SIG-M5 (cell line): ENCODE measurements around the gene PROX2.

Source experiments
- DNase-seq: peaks from one replicate; lab custom pipeline; 2025; lab: John Stamatoyannopoulos, UW

Gene PROX2

GRCh38 chr14:74908861-74909341, 33.0 kb upstream of the PROX2 start:
- no peak for DNase-seq

GRCh38 chr14:74907744-74908143, 31.8 kb upstream of the PROX2 start:
- no peak for DNase-seq

- DNase-seq, result no peak
These were observed 31.1 kb upstream of the PROX2 start for GRCh38 chr14:74906925-74907521.

- no peak for DNase-seq
These were observed 29.7 kb upstream of the PROX2 start for GRCh38 chr14:74905595-74906142.

GRCh38 chr14:74904635-74905503, 28.9 kb upstream of the PROX2 start:
- no peak for DNase-seq

GRCh38 chr14:74902941-74903705, 27.2 kb upstream of the PROX2 start:
- no peak for DNase-seq

- DNase-seq, result no peak
These were observed 22.7 kb upstream of the PROX2 start for GRCh38 chr14:74898694-74899093.

GRCh38 chr14:74898083-74898482, 22.1 kb upstream of the PROX2 start:
- DNase-seq, result no peak

- no peak for DNase-seq
These were observed 21.7 kb upstream of the PROX2 start for GRCh38 chr14:74897642-74898041.

- no peak for DNase-seq
These were observed 20.5 kb upstream of the PROX2 start for GRCh38 chr14:74896400-74896799.

GRCh38 chr14:74893614-74894091, 17.7 kb upstream of the PROX2 start:
- DNase-seq, result no peak

- no peak for DNase-seq
These were observed 16.8 kb upstream of the PROX2 start for GRCh38 chr14:74892745-74893144.

GRCh38 chr14:74891870-74892269, 15.9 kb upstream of the PROX2 start:
- no peak for DNase-seq

GRCh38 chr14:74890262-74890661, 14.3 kb upstream of the PROX2 start:
- DNase-seq, result no peak

GRCh38 chr14:74888164-74889158, 12.5 kb upstream of the PROX2 start:
- DNase-seq, result no peak

GRCh38 chr14:74886001-74886400, 10.1 kb upstream of the PROX2 start:
- no peak for DNase-seq

GRCh38 chr14:74882103-74882920, 6.4 kb upstream of the PROX2 start:
- DNase-seq, result no peak

- DNase-seq, result peak; percentile 5
These were observed 5.6 kb upstream of the PROX2 start, which contains the start of gene DLST for GRCh38 chr14:74881431-74882102. DLST (plus strand) TSS chr14:74881916; CDS start chr14:74881954, 38 bp downstream.

- DNase-seq, result no peak
These were observed 3.7 kb upstream of the PROX2 start for GRCh38 chr14:74879427-74880182.
